SJCRH30 (cell line): Measurements from ENCODE around the gene CYB561D2. TPM values are rescaled to one million over a fixed set of nuclear protein-coding genes. Genes with fewer than 3 reads are reported as not detected.

Experiments used
- DNase-seq, 2 experiments: peaks; one replicate each; pipeline ENCODE4 v3.0.0-alpha.2; 2015 to 2020
- H3K27ac ChIP-seq: fragments of 250-450 bp; sonication (Bioruptor Pico); 2 replicates; pipeline ENCODE4 v1.5.1; 2020; ENCODE audit warnings: mild to moderate bottlenecking, moderate library complexity
- H3K27me3 ChIP-seq: fragments of 250-450 bp; sonication (Bioruptor Pico); 2 replicates; pipeline ENCODE4 v1.5.1; 2020; ENCODE audit warnings: mild to moderate bottlenecking, moderate library complexity
- H3K36me3 ChIP-seq: fragments of 250-450 bp; sonication (Bioruptor Pico); 2 replicates; pipeline ENCODE4 v1.5.1; 2020; ENCODE audit warnings: mild to moderate bottlenecking, moderate library complexity
- H3K4me1 ChIP-seq: fragments of 250-450 bp; sonication (Bioruptor Pico); 2 replicates; pipeline ENCODE4 v1.5.1; 2020; ENCODE audit warnings: mild to moderate bottlenecking, moderate library complexity
- H3K4me3 ChIP-seq: fragments of 250-450 bp; sonication (Bioruptor Pico); 2 replicates; pipeline ENCODE4 v1.5.1; 2020; ENCODE audit warnings: mild to moderate bottlenecking, moderate library complexity
- H3K9me3 ChIP-seq: fragments of 250-450 bp; sonication (Bioruptor Pico); replicated peaks from 2 replicates; pipeline ENCODE4 v1.5.1; 2020; ENCODE audit warnings: mild to moderate bottlenecking, moderate library complexity
- total RNA-seq: library from RNA; depleted of rRNA; stranded (reverse); fragments of >200 nt; shearing (Covaris generic); gene quantifications from 2 replicates; pipeline ENCODE4 v1.2.3, GENCODE V29; 2014

The CYB561D2 gene
- total RNA-seq, 1 experiment from 2014 or later, result 6.5 TPM

DNA sequence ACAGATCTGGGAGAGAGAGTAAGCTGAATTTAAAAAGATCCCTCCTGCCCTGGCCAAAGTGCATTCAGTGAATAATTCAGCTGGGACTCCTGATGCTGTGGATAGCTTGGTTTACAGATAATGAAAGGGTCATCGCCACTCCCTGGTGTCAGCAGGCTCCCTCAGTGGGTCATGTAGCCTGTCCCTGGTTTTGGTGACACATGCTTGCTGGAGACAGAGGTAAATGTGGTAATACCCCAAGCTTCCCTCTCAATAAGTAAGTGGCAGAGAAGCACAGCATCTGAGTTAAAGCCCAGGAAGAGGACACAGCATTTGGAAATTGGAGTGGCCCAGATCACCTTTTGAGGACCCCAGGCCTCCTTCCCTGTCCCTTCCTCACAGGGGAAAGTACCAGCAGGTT, 6.8 kb downstream of the CYB561D2 start:
- Histone ChIP-seq H3K27me3 (no peaks in the 10 kb centered on the region), H3K4me3 (peak overlapping the region; percentile 90), H3K27ac (no peak overlapping the region), H3K36me3 (peaks cover 11% of the 10 kb centered on the region), H3K4me1 (peaks cover 3% of the 10 kb centered on the region), H3K9me3 (no peaks in the 10 kb centered on the region)
- DNase-seq, result no peak

DNA sequence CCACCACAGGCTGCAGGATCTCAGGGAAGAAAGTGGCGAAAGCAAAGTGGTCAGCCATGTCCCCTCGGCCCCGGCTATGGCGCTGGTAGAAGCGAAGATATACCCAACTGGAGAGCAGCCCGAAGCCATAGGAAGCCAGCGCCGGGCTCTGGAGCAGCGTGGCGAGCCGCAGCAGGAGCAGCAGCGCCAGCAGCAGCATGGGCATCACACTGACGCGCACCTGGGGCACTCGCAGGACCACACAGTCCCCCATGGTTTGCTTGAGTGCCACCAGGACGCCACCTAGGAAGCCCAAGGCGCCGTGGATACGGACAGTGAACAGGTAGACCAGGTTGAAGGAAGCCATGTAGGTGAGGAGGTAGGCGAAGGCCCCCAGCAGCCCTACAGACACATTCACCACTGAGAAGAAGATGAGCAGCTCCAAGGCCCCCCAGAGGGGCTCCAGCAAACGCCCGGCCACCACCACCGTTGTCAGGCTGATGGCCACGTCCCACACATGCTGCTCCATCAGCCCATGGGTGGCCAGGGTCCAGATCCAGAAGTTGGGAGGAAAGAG, 7.8 kb downstream of the CYB561D2 start:
- peak overlapping the region; percentile 56 for H3K27ac ChIP-seq
- peak overlapping the region; percentile 90 for H3K4me3 ChIP-seq
- H3K4me1 ChIP-seq, result peaks cover 3% of the 10 kb centered on the region
- H3K27me3 ChIP-seq, result no peaks in the 10 kb centered on the region
- no peak for DNase-seq
- no peaks in the 10 kb centered on the region for H3K9me3 ChIP-seq
- H3K36me3 ChIP-seq, result peaks cover 8% of the 10 kb centered on the region

DNA sequence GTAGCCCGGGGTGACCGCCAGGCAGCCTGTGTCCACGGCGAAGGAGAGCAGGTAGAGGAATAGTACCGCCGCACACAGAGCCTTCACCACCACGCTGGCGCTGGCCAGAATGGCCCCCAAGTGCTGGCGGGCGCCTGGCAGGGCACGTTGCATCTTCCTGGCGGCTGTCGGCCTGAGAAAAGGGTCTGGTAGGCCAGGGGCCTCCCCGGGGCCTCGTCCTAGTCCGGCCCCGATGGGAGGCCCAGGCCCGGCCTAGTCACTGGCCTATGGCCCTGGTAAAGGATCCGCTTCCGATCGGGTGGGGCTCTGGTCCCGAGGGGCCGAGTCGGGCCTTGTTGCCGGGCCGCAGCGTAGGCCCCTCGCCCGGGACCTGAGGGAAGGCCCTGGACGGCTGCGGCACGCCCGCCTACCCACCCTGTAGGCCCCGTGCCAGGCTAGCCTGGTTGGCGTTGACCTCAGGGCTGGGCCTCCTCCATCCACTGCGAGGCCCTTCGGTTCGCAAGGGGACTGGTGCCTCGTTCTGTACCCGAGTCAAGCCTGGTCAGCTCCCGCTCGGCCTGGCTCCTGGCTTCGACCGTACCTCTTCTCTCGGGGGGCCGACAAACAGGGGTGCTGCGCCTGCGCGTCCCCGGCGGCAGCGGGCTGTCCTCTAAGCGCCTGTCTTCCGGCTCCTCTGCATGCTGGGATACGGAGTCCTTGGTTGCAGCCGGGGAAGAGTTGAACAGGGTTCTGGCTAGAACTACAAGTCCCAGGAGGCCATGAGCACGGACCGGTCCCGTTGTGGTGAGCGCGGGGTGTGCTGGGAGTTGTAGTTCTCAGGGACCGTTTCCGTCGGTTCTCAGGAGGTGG, 8.5 kb downstream of the CYB561D2 start, which contains the start of gene TMEM115:
TMEM115 (minus strand) TSS at position 611 of the 849 bp plus-strand sequence; CDS start at position 153, 458 bp downstream.
- DNase-seq, result peak; percentile 98
- H3K27ac ChIP-seq, result peak within 1 kb of the TSS; percentile 56
- peaks cover 3% of the 10 kb centered on the region for H3K4me1 ChIP-seq
- peaks cover 8% of the 10 kb centered on the region for H3K36me3 ChIP-seq
- no peaks in the 10 kb centered on the region for H3K27me3 ChIP-seq
- peak within 1 kb of the TSS; percentile 90 for H3K4me3 ChIP-seq
- H3K9me3 ChIP-seq, result no peaks in the 10 kb centered on the region

DNA sequence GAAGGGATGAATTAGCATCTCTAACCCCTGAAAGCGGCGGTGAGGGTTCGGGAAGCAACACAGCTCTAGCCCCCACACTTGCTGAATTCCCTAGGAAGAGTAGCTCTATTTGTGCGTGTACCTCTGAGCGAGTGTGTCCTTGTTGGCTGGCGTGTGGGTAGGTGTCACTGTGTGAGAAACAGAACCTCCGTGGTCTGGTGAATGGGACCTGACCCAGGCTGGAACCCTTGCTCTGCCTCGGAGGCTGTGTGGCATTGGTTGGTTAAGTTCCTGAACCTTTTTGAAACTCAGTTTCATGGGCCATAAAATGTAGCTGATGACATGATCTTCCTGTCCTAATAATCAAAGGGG, 9.1 kb downstream of the CYB561D2 start:
- peaks cover 3% of the 10 kb centered on the region for H3K4me1 ChIP-seq
- H3K4me3 ChIP-seq, result peak overlapping the region; percentile 90
- H3K36me3 ChIP-seq, result peaks cover 4% of the 10 kb centered on the region
- H3K27ac ChIP-seq, result no peak overlapping the region
- no peaks in the 10 kb centered on the region for H3K9me3 ChIP-seq
- no peak for DNase-seq
- H3K27me3 ChIP-seq, result no peaks in the 10 kb centered on the region

DNA sequence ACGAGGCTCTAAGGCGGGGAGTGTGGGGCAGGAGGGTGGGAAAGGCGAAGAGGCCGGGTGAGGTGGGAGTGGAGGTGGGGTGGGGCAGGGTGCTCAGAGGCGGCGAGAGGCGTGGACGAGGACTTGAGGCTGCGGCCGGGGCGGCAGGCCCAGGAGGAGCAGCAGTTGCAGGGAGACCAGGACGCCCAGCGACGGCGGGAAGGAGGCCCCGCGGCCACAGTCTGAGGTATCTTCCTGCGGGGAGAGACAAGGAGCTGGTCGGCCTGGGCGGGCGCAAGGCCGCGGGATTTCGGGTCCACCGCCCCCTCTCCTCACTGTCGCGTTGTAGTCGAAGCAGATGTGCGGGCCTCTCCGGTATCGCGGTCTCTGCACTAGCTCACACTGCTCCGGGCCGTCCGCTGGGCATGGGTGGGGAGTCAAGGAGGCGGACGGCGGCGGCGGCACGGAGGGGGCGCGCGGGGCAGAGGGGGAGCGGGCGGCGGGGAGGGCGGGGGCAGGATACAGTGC, 14.0 kb downstream of the CYB561D2 start:
- no peak for DNase-seq
- no peak overlapping the region for H3K27ac ChIP-seq
- H3K9me3 ChIP-seq, result no peaks in the 10 kb centered on the region
- no peaks in the 10 kb centered on the region for H3K4me1 ChIP-seq
- H3K4me3 ChIP-seq, result no peak overlapping the region
- 0 out of 2 replicates have a peak, but pooled peaks cover 2% of the 10 kb centered on the region for H3K27me3 ChIP-seq
- H3K36me3 ChIP-seq, result no peaks in the 10 kb centered on the region

DNA sequence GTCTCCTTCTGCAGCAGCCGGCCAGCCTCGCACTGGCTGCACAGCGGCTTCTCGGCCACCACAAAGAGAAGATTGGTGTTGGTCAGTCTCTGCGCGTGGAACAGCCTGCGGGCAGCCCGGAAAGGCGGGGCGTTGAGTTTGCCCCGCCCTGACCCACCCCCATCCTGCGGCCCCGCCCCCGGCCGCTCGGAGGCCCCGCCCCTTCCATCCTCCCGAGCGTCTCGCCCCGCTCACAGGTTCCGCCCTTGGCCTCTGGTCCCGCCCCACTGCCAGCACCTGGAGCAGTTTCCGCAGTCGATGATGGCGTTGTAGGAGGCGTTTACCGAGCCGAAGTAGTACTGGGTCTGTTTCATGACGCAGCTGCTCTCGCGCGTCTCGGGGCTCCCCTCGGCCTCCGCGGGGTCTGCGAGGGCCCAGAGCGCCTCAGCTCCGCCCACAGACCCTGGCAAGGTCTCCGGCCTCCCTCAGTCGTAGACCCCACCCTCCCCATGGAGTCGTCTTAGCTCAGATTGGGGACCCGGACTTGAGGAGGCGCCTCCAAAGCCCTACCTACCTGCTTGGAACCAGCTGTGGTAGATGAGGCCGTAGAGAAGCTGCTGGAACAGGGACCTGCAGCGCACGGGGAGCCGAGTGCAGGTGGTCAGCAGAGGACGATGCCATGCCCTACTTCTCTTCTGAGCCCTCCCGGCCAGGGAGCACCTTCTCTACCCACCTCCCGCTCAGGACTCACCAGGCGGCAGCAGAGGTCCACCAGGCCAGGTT, 14.6 kb downstream of the CYB561D2 start:
- H3K36me3 ChIP-seq, result no peaks in the 10 kb centered on the region
- H3K4me1 ChIP-seq, result no peaks in the 10 kb centered on the region
- no peak overlapping the region for H3K4me3 ChIP-seq
- 0 out of 2 replicates have a peak, but pooled peaks cover 6% of the 10 kb centered on the region for H3K27me3 ChIP-seq
- no peak for DNase-seq
- H3K27ac ChIP-seq, result no peak overlapping the region
- no peaks in the 10 kb centered on the region for H3K9me3 ChIP-seq

DNA sequence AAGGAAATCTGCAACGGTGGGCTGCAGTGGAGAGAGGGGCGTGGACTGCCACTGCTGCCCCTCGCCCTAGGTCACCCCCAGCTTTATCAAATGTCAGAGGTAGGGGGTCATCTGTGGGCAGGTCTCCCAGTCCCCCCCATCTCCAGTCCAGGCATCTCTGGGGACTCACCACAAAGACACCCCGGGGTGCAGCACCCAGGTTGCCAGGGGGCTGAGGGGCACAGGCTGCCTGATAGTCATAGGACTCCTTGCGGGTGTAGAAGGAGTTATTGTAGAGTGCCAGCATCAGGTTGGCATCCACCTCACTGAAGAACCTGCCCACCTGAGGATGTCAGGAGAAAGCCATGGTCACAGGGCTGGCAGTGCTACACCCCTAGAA, 15.2 kb downstream of the CYB561D2 start:
- H3K27me3 ChIP-seq, result peaks cover 11% of the 10 kb centered on the region
- no peak overlapping the region for H3K4me3 ChIP-seq
- H3K9me3 ChIP-seq, result no peaks in the 10 kb centered on the region
- DNase-seq, result no peak
- H3K36me3 ChIP-seq, result no peaks in the 10 kb centered on the region
- H3K4me1 ChIP-seq, result no peaks in the 10 kb centered on the region
- H3K27ac ChIP-seq, result no peak overlapping the region

DNA sequence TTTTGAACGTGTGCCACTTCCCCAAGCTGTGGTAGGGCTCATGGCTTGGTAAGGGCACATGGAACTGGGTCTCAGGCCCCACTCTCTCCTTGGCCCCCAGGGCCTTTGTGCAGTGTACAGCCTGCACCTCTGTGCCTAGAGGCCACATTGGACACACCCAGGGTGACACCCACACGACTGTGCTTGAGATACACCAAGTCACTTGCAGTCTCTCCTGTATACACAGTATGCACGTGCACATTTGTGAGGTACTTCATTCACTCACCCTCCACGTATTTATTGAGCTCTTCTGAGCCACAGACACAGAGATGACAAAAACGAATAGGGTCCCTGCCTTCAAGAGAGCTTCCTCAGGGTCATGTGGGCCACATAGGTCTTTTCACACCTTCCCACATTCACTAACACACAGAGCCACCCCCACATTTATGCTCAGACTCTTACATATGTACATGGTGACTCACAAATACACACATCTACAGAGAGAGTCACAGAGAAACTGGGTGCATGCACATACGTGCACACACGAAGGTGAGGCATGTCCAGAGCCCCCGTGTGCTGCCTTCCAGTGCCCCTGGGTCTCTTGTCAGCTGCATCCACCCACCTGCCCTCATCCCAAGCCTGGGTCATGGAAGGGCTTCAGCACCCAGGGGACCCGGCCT, 18.5 kb downstream of the CYB561D2 start:
- no peak for DNase-seq
- no peaks in the 10 kb centered on the region for H3K9me3 ChIP-seq
- no peaks in the 10 kb centered on the region for H3K36me3 ChIP-seq
- no peak overlapping the region for H3K27ac ChIP-seq
- no peaks in the 10 kb centered on the region for H3K4me1 ChIP-seq
- peaks cover 23% of the 10 kb centered on the region for H3K27me3 ChIP-seq
- H3K4me3 ChIP-seq, result no peak overlapping the region

DNA sequence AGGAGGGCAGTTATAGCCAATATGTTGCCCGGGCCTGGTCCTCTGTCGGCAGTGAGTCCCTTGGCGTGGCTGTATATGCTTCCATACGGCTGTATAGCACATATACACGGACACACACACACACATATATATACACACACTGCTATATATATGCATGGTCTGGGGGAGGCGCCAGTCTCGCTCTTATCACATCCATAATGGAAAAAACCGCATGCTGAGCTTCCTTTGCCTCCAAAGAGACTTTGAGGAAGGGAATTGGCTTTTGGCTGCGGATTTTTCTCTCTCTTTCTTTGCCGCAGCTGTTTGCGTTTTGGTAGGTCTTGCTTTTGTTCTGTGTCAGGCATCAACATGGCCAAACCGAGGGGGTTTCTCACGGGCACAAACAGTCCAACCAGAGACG, 19.9 kb downstream of the CYB561D2 start:
- H3K27ac ChIP-seq, result no peak overlapping the region
- no peaks in the 10 kb centered on the region for H3K36me3 ChIP-seq
- H3K4me3 ChIP-seq, result no peak overlapping the region
- peaks cover 23% of the 10 kb centered on the region for H3K27me3 ChIP-seq
- peak in 1 of 2 experiments; percentile 36 for DNase-seq
- no peaks in the 10 kb centered on the region for H3K9me3 ChIP-seq
- H3K4me1 ChIP-seq, result no peaks in the 10 kb centered on the region

DNA sequence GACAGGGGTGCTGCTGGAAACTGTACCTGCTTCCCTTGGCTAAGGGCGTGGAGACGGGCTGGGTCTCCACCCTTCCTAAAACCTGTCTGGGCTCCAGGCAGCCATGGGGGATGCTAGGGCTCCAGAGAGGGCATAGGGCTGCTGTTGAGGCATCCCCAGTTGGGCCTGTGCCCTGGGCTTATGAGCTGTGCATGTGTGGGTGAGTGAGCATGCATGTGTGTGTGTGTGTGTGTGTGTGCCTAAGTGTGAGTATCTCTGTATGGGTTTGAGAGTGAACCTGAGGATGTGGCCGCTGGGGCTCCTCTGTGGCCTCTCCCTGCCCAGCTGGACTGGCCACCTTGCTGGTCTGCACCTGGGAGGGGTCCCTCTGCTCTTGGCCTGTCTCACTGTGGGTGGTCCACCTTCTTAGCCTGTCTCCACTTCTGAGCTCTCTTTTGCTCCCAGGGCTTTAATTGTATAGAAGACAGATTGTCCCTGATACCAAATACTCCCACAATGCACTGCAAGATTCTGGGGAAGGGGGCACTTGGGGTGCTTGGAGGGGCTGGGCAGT, 20.5 kb downstream of the CYB561D2 start:
- H3K27ac ChIP-seq, result no peak overlapping the region
- H3K27me3 ChIP-seq, result peaks cover 23% of the 10 kb centered on the region
- no peak overlapping the region for H3K4me3 ChIP-seq
- H3K9me3 ChIP-seq, result no peaks in the 10 kb centered on the region
- H3K4me1 ChIP-seq, result no peaks in the 10 kb centered on the region
- H3K36me3 ChIP-seq, result no peaks in the 10 kb centered on the region
- DNase-seq, result no peak

DNA sequence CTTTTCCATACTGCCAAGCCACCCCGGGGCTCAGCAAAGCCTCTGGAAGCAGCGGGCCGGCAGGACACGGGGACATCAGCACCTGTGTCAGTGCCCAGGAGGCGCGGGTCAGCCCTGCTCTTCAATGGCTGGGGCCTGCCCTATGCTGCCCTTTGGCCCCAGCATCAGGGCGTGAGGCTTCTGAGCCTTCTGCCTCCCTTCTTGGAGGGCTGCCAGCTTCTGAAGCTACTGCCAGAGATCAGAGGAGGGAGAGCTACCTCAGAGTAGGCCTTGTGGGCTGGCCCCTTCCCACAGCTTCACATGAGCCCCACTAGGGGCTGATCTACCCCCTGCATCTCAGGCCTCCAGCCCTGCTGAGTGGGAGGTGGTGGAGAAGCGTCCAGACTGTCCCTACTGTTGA, 21.7 kb downstream of the CYB561D2 start:
- no peaks in the 10 kb centered on the region for H3K36me3 ChIP-seq
- no peak overlapping the region for H3K27ac ChIP-seq
- peak in 1 of 2 experiments; percentile 22 for DNase-seq
- peaks cover 23% of the 10 kb centered on the region for H3K27me3 ChIP-seq
- H3K4me1 ChIP-seq, result no peaks in the 10 kb centered on the region
- H3K4me3 ChIP-seq, result no peak overlapping the region
- H3K9me3 ChIP-seq, result no peaks in the 10 kb centered on the region

DNA sequence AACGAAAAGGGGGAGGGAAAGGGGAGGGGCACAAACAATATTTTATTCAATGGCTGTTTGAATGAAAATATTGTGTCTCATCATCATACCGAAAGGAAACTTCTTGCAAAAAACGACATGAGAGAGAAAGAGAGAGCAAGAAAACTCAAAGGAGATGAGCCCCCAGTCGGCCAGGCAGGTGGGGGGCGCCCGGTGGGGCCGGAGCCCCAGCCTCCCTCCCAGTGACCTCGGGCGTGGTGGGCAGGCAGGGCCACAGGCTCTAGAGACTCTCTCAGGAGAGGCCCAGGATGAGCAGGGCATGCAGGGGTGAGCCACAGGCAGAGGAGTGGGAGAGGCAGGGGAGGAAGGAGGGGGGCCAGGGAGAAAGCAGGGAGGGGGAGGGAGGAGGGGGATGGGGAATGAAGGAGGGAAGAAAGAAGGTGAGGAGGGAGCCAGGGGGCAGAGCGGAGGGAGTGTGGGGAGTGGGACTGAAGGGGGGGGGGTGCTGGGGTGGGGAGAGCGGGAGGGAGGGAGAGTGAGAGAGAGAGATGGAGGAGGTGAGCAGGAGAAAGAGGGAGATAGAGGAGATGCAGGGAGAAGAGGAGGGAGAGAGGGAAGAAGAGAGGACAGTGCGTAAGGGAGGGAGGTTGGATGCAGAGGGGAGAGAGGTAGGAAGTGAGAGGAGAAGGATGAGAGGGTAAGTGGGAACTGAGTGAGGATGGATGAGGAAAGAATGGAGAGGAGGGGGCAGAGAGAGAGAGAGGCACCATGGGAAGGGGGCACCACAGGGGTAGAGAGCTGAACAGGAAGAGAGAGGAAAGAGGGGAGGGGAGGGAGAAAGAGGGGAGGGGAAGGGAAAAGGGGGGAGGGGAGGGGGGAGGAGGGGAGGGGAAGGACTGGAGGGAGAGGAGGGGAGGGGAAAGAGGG, 22.7 kb downstream of the CYB561D2 start:
- Histone ChIP-seq H3K27ac (no peak overlapping the region), H3K27me3 (peaks cover 23% of the 10 kb centered on the region)

DNA sequence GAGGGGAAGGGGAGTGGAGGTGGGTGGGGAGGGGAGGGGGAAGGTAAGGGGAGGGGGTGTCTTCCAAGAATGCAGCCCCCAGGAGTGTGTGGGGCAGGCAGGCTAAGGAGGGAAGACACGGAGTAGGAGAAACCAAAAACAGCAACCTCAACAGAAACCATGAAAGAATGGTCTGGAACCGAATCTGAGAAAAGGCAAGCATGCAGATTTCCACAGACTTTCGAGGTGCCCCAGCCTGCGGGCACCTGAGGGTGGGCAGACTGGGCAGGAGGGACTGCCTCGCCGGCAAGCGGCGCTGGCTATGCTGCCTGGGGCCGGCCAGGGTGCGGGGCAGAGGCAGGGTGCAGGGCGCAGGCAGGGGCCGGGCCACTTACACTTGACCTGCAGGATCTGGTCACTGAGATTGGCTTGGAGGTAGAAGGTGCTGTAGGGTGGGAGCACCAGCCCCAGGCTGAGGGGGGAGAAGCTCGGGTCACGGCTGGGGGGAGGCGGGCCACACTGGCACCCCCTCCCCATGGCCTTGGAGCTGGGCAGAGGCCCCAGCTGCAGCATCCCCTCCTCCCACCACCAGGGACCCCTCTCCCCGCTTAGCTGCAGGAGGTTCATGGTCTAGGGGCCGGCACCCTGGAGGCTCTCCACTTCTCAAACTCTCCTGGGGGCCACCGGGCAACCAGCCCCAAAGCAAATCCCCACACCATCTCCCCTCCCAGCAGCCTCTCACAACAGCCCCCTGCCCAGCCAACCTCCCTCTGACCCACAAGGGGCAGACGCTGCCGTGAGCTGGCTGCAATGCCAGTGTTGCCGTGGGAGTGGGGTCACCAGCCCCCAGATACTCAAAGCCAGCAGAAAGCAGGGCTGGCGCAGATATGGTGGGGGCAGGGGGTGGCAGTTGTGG, 23.9 kb downstream of the CYB561D2 start:
- Histone ChIP-seq H3K4me3 (no peak overlapping the region), H3K27me3 (peaks cover 21% of the 10 kb centered on the region), H3K36me3 (no peaks in the 10 kb centered on the region), H3K9me3 (no peaks in the 10 kb centered on the region), H3K4me1 (no peaks in the 10 kb centered on the region), H3K27ac (no peak overlapping the region)
- DNase-seq, result no peak

More for the DNA sequence above, 22.7 kb downstream of the CYB561D2 start:
- H3K4me1 ChIP-seq, result no peaks in the 10 kb centered on the region
- H3K4me3 ChIP-seq, result no peak overlapping the region
- no peaks in the 10 kb centered on the region for H3K9me3 ChIP-seq
- DNase-seq, result no peak
- no peaks in the 10 kb centered on the region for H3K36me3 ChIP-seq
